GM19463 (cell line): ENCODE results near the gene NEK1.

Experiments
- ATAC-seq: cut with Tn5 transposase; IDR thresholded peaks from one replicate; pipeline ENCODE4 v1.9.1; 2021; ENCODE audit warnings: mild to moderate bottlenecking, moderate library complexity; ENCODE audit not compliant: unreplicated experiment

NEK1 gene, protein sequence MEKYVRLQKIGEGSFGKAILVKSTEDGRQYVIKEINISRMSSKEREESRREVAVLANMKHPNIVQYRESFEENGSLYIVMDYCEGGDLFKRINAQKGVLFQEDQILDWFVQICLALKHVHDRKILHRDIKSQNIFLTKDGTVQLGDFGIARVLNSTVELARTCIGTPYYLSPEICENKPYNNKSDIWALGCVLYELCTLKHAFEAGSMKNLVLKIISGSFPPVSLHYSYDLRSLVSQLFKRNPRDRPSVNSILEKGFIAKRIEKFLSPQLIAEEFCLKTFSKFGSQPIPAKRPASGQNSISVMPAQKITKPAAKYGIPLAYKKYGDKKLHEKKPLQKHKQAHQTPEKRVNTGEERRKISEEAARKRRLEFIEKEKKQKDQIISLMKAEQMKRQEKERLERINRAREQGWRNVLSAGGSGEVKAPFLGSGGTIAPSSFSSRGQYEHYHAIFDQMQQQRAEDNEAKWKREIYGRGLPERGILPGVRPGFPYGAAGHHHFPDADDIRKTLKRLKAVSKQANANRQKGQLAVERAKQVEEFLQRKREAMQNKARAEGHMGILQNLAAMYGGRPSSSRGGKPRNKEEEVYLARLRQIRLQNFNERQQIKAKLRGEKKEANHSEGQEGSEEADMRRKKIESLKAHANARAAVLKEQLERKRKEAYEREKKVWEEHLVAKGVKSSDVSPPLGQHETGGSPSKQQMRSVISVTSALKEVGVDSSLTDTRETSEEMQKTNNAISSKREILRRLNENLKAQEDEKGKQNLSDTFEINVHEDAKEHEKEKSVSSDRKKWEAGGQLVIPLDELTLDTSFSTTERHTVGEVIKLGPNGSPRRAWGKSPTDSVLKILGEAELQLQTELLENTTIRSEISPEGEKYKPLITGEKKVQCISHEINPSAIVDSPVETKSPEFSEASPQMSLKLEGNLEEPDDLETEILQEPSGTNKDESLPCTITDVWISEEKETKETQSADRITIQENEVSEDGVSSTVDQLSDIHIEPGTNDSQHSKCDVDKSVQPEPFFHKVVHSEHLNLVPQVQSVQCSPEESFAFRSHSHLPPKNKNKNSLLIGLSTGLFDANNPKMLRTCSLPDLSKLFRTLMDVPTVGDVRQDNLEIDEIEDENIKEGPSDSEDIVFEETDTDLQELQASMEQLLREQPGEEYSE (N-terminal part only)

GRCh38 chr4:169611991-169612870, at the start of gene NEK1:
NEK1 (minus strand) TSS chr4:169612583; CDS start chr4:169602630, 9,953 bp downstream.
- peak; percentile 95 for ATAC-seq

DNA sequence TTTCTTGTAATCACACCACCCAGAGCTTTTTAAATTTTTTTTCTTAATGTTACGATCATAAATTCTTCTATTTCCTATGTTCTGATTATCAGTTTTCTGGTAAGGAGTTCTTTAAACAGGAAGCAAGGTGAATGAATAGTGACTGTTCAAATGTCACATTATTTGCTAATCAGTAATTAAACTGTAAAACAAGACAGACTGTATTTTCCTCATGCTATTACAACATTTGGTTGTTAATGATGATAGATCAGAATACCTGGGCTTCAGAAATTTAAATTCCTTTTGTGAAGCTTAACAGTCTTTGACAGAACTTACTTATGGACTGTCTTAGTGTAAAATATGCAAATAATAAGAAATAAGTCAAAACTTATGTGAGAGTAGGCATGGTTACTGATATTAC, 49.4 kb upstream of the NEK1 start:
- ATAC-seq = no peak

- ATAC-seq = no peak
Observed at GRCh38 chr4:169660929-169661328, 48.5 kb upstream of the NEK1 start.

GRCh38 chr4:169659716-169660670, 47.6 kb upstream of the NEK1 start:
- ATAC-seq = peak; percentile 97

DNA sequence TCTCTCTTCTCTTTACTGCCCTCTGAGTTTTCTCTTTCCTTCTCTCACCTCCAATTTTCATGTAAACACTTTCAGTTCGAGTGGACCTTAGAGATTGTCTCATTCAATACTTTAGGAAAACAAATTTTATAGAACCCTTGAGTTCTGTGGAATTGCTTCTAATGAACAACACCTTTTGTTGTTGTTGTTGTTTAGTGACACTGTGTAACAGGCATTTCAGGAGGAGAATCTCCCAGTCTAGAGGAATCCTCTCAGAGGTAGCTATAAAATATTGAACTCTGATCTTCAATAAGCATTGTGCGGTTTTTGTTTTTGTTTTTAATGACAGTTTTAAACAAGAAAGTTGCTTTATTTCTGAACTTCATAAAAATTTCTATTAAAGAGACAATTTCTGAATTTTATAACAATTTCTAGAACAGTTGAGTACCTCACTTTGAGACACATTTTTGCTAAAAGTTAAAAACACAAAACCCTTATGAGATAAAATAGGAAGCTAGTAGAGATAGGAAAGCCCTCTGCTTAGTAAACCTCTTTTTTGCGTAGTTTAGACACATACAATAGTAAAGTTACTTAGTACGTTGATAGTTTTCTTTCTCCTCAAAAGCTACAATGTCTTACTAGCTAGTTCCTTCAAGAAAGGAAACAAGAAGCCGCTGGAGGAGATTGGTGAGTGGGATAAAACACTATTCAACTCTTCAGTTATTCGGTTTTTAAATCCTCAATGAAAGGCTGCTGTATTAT, 46.8 kb upstream of the NEK1 start:
- no peak for ATAC-seq

GRCh38 chr4:169658196-169658595, 45.8 kb upstream of the NEK1 start:
- no peak for ATAC-seq

DNA sequence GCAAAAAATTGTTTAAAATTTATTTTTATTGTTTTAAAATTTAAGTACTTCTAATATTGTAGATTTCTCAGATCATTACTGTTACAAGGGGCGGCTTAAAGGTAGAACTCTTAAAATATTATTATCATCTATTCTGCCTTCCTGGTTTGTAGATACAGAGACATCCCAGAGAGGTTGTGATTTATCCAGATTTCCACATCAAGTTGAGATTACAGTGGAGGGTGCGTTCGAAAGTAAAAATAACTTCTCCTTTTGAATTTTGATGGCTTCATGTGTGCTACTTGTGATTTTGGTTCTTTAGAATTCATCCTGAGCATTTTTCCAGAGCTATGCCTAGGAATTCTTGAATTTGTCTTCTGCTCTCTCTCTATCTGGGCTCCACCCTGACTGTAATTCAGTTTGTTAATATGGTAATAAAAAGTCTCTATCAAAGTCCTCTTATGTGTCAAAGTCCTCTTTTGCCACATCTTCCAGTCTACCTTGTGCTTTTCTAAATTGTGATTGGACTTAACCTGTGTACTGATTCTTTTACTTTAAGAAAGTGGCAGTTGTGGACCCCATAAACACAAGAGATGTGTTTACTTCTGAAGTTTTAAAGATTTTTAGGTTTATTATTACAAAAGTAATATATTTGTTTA, 45.2 kb upstream of the NEK1 start:
- no peak for ATAC-seq

- ATAC-seq = no peak
Observed at GRCh38 chr4:169655401-169655800, 43.0 kb upstream of the NEK1 start.

GRCh38 chr4:169652535-169652934, 40.2 kb upstream of the NEK1 start:
- ATAC-seq = no peak

GRCh38 chr4:169650227-169650936, 38.0 kb upstream of the NEK1 start:
- ATAC-seq = no peak

DNA sequence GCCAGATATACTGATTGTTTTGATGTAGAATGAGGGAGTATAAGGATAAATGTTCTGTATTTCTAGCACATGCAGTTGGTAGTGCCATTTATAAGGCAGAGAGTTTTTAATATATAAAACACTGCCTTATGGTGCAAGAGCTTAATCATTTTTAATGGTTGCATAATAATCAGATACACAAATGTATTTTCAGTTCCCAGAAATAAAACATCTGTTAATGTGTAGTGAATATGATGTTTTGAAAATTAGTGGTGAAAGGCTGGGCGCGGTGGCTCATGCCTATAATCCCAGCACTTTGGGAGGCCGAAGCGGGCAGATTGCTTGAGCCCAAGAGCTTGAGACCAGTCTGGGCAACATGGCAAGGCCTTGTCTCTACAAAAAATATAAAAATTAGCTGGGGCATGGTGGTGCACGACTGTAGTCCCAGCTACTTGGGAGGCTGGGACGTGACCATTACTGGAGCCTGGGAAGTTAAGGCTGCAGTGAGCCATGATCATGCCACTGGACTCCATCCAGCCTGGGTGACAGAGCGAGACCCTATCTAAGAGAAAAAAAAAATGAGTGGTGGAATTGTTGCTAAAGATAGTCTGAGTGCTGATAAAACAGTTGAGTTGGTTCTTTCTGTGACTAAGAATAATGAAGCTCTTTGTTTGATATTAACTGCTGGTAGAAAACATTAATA, 37.3 kb upstream of the NEK1 start:
- ATAC-seq = no peak

GRCh38 chr4:169645627-169646026, 33.2 kb upstream of the NEK1 start:
- ATAC-seq = no peak

GRCh38 chr4:169644802-169645201, 32.4 kb upstream of the NEK1 start:
- ATAC-seq = no peak

DNA sequence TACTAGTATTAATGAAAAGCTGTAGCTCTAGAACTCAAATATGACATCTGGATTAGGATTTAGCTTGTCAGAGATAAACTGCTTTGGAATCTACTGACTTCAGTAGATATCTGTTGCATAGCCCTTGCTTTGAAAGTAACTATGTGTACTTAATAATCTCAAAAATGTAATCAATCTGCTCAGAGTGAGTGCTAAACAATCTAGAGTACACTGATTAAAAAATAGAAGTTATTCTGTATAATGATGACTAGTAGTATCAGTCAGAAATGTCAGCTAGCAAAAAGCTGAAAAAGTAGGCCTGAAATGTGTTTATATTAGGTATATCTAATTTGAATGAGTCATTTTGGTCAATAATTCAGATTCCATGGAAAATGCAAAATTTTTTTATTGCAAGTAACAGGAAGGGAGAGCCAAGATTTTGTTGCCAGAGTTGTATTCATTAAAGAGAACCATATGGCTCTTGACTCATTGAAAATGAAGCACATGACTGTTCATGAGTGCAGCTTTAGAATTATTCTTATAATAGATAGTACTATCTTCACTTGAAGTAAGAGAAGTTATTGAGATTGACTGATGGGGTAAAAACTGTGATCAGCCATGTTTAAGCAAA, 28.0 kb upstream of the NEK1 start:
- ATAC-seq = no peak

GRCh38 chr4:169634975-169635374, 22.6 kb upstream of the NEK1 start:
- ATAC-seq = no peak

- ATAC-seq = no peak
Observed at GRCh38 chr4:169632896-169633295, 20.5 kb upstream of the NEK1 start.
